Measurements from ENCODE around the gene HS6ST3. TPM values are rescaled to one million over a fixed set of nuclear protein-coding genes. Genes with fewer than 3 reads are reported as not detected.

The HS6ST3 gene
- total and polyA plus RNA-seq, 2 of the 13 experiments (the other 11 are each of a cell fraction or from before 2014, with no cell fraction given): not detected

DNA sequence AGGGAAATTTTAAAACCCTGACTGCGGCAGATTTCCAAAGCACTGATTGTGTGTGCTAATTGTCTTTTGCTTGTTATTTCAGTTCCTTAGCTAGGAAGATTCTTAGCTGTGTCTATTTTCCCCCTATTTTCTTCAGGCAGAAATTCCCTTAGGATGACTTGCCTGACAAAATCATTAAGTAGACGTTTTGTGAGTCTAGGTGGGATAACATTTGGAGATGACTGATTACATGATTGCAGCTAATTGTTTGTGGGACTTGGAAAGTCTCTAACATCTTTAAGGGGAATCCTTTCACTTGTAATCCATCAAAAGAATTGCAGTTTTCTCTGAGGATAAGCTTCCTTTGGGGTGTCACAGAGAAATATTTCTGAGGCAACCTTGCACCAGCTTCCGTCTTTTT is 676.4 kb downstream of the HS6ST3 start:
- no peak overlapping the region for H3K27ac ChIP-seq (ENCODE audit: extremely low read length, insufficient read depth, low read length)
- no peak for TF ChIP-seq DMAP1 (CRISPR knock-in tag; IDR thresholded peaks at IDR 0.05)
- TF ChIP-seq, protein P1, sequence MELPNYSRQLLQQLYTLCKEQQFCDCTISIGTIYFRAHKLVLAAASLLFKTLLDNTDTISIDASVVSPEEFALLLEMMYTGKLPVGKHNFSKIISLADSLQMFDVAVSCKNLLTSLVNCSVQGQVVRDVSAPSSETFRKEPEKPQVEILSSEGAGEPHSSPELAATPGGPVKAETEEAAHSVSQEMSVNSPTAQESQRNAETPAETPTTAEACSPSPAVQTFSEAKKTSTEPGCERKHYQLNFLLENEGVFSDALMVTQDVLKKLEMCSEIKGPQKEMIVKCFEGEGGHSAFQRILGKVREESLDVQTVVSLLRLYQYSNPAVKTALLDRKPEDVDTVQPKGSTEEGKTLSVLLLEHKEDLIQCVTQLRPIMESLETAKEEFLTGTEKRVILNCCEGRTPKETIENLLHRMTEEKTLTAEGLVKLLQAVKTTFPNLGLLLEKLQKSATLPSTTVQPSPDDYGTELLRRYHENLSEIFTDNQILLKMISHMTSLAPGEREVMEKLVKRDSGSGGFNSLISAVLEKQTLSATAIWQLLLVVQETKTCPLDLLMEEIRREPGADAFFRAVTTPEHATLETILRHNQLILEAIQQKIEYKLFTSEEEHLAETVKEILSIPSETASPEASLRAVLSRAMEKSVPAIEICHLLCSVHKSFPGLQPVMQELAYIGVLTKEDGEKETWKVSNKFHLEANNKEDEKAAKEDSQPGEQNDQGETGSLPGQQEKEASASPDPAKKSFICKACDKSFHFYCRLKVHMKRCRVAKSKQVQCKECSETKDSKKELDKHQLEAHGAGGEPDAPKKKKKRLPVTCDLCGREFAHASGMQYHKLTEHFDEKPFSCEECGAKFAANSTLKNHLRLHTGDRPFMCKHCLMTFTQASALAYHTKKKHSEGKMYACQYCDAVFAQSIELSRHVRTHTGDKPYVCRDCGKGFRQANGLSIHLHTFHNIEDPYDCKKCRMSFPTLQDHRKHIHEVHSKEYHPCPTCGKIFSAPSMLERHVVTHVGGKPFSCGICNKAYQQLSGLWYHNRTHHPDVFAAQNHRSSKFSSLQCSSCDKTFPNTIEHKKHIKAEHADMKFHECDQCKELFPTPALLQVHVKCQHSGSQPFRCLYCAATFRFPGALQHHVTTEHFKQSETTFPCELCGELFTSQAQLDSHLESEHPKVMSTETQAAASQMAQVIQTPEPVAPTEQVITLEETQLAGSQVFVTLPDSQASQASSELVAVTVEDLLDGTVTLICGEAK (IDR thresholded peaks at IDR 0.05): no peak
- TF ChIP-seq, protein P1 (CRISPR knock-in tag; IDR thresholded peaks at IDR 0.05): no peak
- TF ChIP-seq SAFB2 (CRISPR knock-in tag; IDR thresholded peaks at IDR 0.05; ENCODE audit: borderline replicate concordance, low read depth): no peak
- no peak for TF ChIP-seq RORA (CRISPR knock-in tag; IDR thresholded peaks at IDR 0.05)
- TF ChIP-seq TEAD3 (CRISPR knock-in tag; optimal IDR thresholded peaks at IDR 0.05; ENCODE audit: borderline replicate concordance): no peak
- TF ChIP-seq ZNF713 (CRISPR knock-in tag; IDR thresholded peaks at IDR 0.05): no peak
- no peak for TF ChIP-seq SP1 (IDR thresholded peaks at IDR 0.05)
- TF ChIP-seq SP1 (CRISPR knock-in tag; IDR thresholded peaks at IDR 0.05): no peak
- TF ChIP-seq ATM (IDR thresholded peaks at IDR 0.05; ENCODE audit: borderline replicate concordance): no peak
- TF ChIP-seq ZNF761 (CRISPR knock-in tag; conservative IDR thresholded peaks at IDR 0.05): no peak
- TF ChIP-seq JARID2 (CRISPR knock-in tag; IDR thresholded peaks at IDR 0.05; ENCODE audit: insufficient replicate concordance): no peak
- TF ChIP-seq, protein P2, sequence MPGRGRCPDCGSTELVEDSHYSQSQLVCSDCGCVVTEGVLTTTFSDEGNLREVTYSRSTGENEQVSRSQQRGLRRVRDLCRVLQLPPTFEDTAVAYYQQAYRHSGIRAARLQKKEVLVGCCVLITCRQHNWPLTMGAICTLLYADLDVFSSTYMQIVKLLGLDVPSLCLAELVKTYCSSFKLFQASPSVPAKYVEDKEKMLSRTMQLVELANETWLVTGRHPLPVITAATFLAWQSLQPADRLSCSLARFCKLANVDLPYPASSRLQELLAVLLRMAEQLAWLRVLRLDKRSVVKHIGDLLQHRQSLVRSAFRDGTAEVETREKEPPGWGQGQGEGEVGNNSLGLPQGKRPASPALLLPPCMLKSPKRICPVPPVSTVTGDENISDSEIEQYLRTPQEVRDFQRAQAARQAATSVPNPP (CRISPR knock-in tag; IDR thresholded peaks at IDR 0.05): no peak
- no peak for TF ChIP-seq HOXD1 (CRISPR knock-in tag; IDR thresholded peaks at IDR 0.05)
- TF ChIP-seq, protein P3, sequence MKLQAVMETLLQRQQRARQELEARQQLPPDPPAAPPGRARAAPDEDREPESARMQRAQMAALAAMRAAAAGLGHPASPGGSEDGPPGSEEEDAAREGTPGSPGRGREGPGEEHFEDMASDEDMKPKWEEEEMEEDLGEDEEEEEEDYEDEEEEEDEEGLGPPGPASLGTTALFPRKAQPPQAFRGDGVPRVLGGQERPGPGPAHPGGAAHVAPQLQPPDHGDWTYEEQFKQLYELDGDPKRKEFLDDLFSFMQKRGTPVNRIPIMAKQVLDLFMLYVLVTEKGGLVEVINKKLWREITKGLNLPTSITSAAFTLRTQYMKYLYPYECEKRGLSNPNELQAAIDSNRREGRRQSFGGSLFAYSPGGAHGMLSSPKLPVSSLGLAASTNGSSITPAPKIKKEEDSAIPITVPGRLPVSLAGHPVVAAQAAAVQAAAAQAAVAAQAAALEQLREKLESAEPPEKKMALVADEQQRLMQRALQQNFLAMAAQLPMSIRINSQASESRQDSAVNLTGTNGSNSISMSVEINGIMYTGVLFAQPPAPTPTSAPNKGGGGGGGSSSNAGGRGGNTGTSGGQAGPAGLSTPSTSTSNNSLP (IDR thresholded peaks at IDR 0.05; ENCODE audit: low read depth, low read length): no peak
- no peak for TF ChIP-seq U2AF2 (IDR thresholded peaks at IDR 0.05; ENCODE audit: low read depth, low read length)
- no peaks in the 10 kb centered on the region for H3K9me3 ChIP-seq (ENCODE audit: low read length)
- POLR2A ChIA-PET: no interaction called here
- no peaks in the 10 kb centered on the region for H3K27me3 ChIP-seq (ENCODE audit: control insufficient read depth in 1 of 2, insufficient read depth in 2 of 2, low read length in 2 of 2)
- WGBS (ENCODE audit: low lambda C conversion rate): 2% methylated on average over 3 of the region's 3 CpGs
- H2AFZ ChIP-seq (ENCODE audit: low read length): no peak overlapping the region
- H3K36me3 ChIP-seq (replicated peaks in 1 of 2; ENCODE audit: control insufficient read depth in 1 of 2, insufficient read depth in 2 of 2, low read length in 2 of 2): no peaks in the 10 kb centered on the region
- H3K9ac ChIP-seq (ENCODE audit: insufficient read depth, low read depth, low read length): no peak overlapping the region
- no peaks in the 10 kb centered on the region for H3K4me1 ChIP-seq (ENCODE audit: insufficient read depth, low read length)
- CTCF ChIA-PET (ENCODE audit: low intra/inter-chr PET ratio, low total read pairs): no interaction called here
- no TSS peak for BruUV-seq (replicated peaks)
- H3K4me2 ChIP-seq (ENCODE audit: low read depth, low read length): no peak overlapping the region
- DNase-seq (ENCODE audit: low spot score) (no peak), ATAC-seq (no peak), FAIRE-seq (no peak)
- no peak overlapping the region for H3K4me3 ChIP-seq (replicated peaks in 1 of 3; ENCODE audit: insufficient read depth in 1 of 3, low read depth in 2 of 3, low read length in 3 of 3)
- intact Hi-C loops (cut with micrococcal nuclease; ENCODE audit: unreplicated experiment) (no loop called here), in situ Hi-C loops (cut with HindIII; ENCODE audit: extremely low pct_ligation_motif_present, low pct_unique_long_range_greater_than_20kb) (no loop called here)
- H4K20me1 ChIP-seq (ENCODE audit: insufficient read depth, low read length): no peaks in the 10 kb centered on the region
- H3K79me2 ChIP-seq (ENCODE audit: insufficient read depth, low read length): no peaks in the 10 kb centered on the region
